AG09309 (cell line): ENCODE results near the gene SCP2.
A peak's percentile ranks its signal among the peaks of the same experiment; 100 is the strongest.

ENCODE experiments used
- DNase-seq: peaks from one replicate; pipeline ENCODE4 v3.0.0-alpha.2; 2010; ENCODE audit warnings: low read depth
- H3K4me3 ChIP-seq: 2 replicates; pipeline ENCODE4 v1.5.1; 2011; ENCODE audit warnings: mild to moderate bottlenecking, low read depth, low read length, moderate library complexity; ENCODE audit not compliant: control insufficient read depth
- CTCF ChIP-seq: IDR thresholded peaks from 2 replicates; pipeline ENCODE4 v1.5.1; 2011; ENCODE audit warnings: mild to moderate bottlenecking, low read depth, low read length, inconsistent platforms; ENCODE audit not compliant: insufficient read depth, control insufficient read depth; ENCODE audit errors: missing control alignments

Gene SCP2

GRCh38 chr1:53046930-53047329 lies 119.9 kb downstream of the SCP2 start:
- no peak overlapping the region for H3K4me3 ChIP-seq
- DNase-seq: no peak
- TF ChIP-seq CTCF: no peak

GRCh38 chr1:53047737-53048736 lies 121.0 kb downstream of the SCP2 start:
- peak; percentile 51 for DNase-seq
- no peak overlapping the region for H3K4me3 ChIP-seq
- no peak for TF ChIP-seq CTCF

DNA sequence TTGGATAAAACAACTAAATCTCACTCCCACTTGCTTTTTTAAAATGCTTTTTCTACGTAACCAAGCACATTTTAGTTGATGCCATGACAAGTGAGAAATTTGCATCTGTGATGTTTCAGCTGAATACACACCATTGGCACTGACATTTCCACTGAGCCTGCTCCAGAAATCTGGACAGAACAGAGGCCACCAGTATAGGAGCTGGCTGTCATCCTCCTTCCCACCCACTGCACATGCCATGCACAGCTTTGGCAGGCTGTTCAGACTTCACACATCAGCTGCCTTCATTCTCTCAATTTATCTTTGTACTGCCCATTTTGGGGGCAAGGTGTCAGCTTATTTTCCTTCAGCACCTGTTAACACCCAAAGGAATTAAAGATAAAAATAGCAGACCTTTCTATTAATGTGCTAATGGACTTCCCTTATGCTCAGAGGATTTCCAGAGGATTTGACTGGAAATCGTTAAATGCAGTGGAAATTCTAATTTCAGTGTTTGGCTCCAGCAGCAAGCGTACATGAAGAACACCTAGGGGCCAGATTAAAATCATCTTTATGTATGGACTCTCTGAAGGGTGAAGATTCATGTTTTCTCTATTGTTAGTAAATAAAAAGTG lies 122.0 kb downstream of the SCP2 start:
- no peak for TF ChIP-seq CTCF
- H3K4me3 ChIP-seq: no peak overlapping the region
- no peak for DNase-seq

DNA sequence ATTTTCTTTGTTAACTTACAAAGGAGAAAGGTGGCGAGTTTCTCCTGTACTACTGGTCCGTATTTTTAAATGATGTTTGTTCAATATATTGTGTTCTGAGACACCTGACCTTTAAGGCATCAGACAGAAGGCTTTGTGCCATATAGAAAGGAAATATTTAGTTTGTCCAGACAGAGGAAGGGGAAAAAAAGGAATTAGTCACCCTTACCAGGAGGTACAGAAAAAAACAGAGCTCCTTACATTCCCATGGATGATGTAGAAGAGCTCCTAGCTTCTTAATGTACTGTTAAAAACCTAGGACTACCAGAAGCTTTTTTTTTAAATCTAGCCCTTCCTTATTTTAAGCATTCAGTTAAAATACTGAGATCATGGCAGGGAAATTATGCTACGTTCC lies 122.5 kb downstream of the SCP2 start:
- no peak for TF ChIP-seq CTCF
- H3K4me3 ChIP-seq: no peak overlapping the region
- no peak for DNase-seq

- H3K4me3 ChIP-seq: no peak overlapping the region
- DNase-seq: no peak
- no peak for TF ChIP-seq CTCF
These were observed 123.2 kb downstream of the SCP2 start for GRCh38 chr1:53050310-53050709.

- DNase-seq: no peak
- no peak overlapping the region for H3K4me3 ChIP-seq
- no peak for TF ChIP-seq CTCF
These were observed 124.6 kb downstream of the SCP2 start for GRCh38 chr1:53051676-53052075.
